Uterus (tissue), 2 donors: ENCODE measurements around the gene DISP3.

Experiments
- POLR2A ChIP-seq, 2 donors: fragments of 450-650 bp; IDR thresholded peaks; one replicate each; pipeline ENCODE4 v1.6.1; 2016; ENCODE audit warnings: antibody characterized with exemption in 2 of 2, mild to moderate bottlenecking in 1 of 2, moderate library complexity in 1 of 2
- TF ChIP-seq, protein P1 (sequence below), 4 experiments: fragments of 200-600 bp in 2 of 4; fragments of 450-650 bp in 2 of 4; sonication (generic) in 2 of 4; IDR thresholded peaks; one replicate each; pipeline ENCODE4 v1.5.1; 2016 to 2019; ENCODE audit warnings: antibody characterized with exemption in 4 of 4, mild to moderate bottlenecking in 2 of 4, moderate library complexity in 1 of 4

DNA sequence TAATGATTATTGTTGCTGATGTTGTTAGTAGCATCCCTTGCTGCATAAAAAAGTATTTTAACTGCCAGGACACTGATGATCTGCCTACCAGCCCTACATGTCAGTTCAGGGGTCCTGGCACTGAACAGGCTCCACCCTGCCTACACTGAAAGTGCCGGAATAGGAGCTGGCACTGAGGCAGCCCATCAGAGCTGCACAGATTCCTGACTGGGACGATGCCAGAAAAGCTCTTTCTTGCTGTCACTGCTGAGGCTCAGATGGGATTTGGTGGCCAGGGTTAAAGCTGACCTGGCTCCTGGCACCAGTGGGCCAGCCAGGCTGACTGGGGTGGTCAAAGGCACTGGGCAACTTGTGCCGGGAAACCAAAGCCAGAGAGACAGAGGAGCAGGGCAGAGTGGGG, 6.2 kb upstream of the DISP3 start:
- TF ChIP-seq, protein P1, sequence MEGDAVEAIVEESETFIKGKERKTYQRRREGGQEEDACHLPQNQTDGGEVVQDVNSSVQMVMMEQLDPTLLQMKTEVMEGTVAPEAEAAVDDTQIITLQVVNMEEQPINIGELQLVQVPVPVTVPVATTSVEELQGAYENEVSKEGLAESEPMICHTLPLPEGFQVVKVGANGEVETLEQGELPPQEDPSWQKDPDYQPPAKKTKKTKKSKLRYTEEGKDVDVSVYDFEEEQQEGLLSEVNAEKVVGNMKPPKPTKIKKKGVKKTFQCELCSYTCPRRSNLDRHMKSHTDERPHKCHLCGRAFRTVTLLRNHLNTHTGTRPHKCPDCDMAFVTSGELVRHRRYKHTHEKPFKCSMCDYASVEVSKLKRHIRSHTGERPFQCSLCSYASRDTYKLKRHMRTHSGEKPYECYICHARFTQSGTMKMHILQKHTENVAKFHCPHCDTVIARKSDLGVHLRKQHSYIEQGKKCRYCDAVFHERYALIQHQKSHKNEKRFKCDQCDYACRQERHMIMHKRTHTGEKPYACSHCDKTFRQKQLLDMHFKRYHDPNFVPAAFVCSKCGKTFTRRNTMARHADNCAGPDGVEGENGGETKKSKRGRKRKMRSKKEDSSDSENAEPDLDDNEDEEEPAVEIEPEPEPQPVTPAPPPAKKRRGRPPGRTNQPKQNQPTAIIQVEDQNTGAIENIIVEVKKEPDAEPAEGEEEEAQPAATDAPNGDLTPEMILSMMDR (IDR thresholded peaks at IDR 0.05): no peak
- TF ChIP-seq POLR2A (IDR thresholded peaks at IDR 0.05): no peak
